Motor neuron (in vitro differentiated cells): ENCODE results near the gene SLC28A3. TPM values are rescaled to one million over a fixed set of nuclear protein-coding genes. Genes with fewer than 3 reads are reported as not detected.

Source experiments
- ATAC-seq, 8 experiments: fragments of 200-7000 bp; cut with Tn5 transposase; replicated peaks in 6 of 8; 2 replicates each; pipeline ENCODE4 v1.8.0; 2021; ENCODE audit warnings: mild to moderate bottlenecking in 8 of 8, moderate library complexity in 8 of 8
- H3K27ac ChIP-seq, 2 donors: fragments of 250-450 bp; sonication (Bioruptor Pico); 2 replicates each; pipeline ENCODE4 v1.9.0; 2021; ENCODE audit warnings: antibody characterized with exemption in 2 of 2, mild to moderate bottlenecking in 2 of 2, moderate library complexity in 1 of 2
- H3K4me1 ChIP-seq, 2 donors: fragments of 250-450 bp; sonication (Bioruptor Pico); replicated peaks in 1 of 2; 2 replicates each; pipeline ENCODE4 v1.6.1; 2021; ENCODE audit warnings: antibody characterized with exemption in 2 of 2, mild to moderate bottlenecking in 2 of 2, moderate library complexity in 1 of 2
- H3K4me3 ChIP-seq, 5 donors: fragments of 250-450 bp; sonication (Bioruptor Pico); 2 replicates each; pipeline ENCODE4 v1.9.0; 2021; ENCODE audit warnings: antibody characterized with exemption in 5 of 5, mild to moderate bottlenecking in 5 of 5, moderate library complexity in 4 of 5
- whole genome bisulfite sequencing, 10 experiments: fragments of 450-650 bp; shearing (Covaris generic); methylation state at CpG; one replicate each; pipeline ENCODE4 v1.0.0; 2022; 5-methylcytosine and 5-hydroxymethylcytosine counted together
- in situ Hi-C, 9 experiments: fragments of 400-800 bp; cut with MboI; loops; one replicate each; pipeline ENCODE4 v1.15.0; 2021; ENCODE audit warnings: low sequenced_read_pairs in 9 of 9, low pct_unique_long_range_greater_than_20kb in 2 of 9; ENCODE audit not compliant: unreplicated experiment in 9 of 9
- total RNA-seq, 8 experiments: library from RNA; unstranded; fragments of 300-600 nt; gene quantifications; 2 replicates each; pipeline versions ENCODE4 v1.2.3 to v1.2.4, GENCODE V29; 2022

SLC28A3 gene
- total RNA-seq, 8 experiments from 2014 or later: 0.04 to 0.31 (median 0.09) TPM; not detected in 3

- ATAC-seq: peak in 6 of 8 experiments; percentile 32 to 84 (median 56)
- no peaks in the 10 kb centered on the region for H3K4me1 ChIP-seq
- in situ Hi-C loops: loop anchor here in 1 of 9 experiments (25.0 kb wide), 1 partner anchor 378 kb away; no protein-coding TSS in a partner anchor
- no peak overlapping the region for H3K27ac ChIP-seq
- no peak overlapping the region for H3K4me3 ChIP-seq
- WGBS, 10 experiments: 0 to 34% (median 13%) methylated on average over 3 to 8 of the region's 8 CpGs; no CpG with 5 or more reads in 2 of the 10 experiments
Observed at GRCh38 chr9:84315278-84315877, 25.2 kb downstream of the SLC28A3 start.

- WGBS, 10 experiments: 0 to 94% (median 67%) methylated on average over 1 to 2 of the region's 2 CpGs; no CpG with 5 or more reads in 2 of the 10 experiments
- Histone ChIP-seq H3K4me3 (no peak overlapping the region), H3K27ac (no peak overlapping the region), H3K4me1 (no peaks in the 10 kb centered on the region)
- in situ Hi-C loops: loop anchor here in 1 of 9 experiments (25.0 kb wide), 1 partner anchor 377 kb away; no protein-coding TSS in a partner anchor
- ATAC-seq: no peak
Observed at GRCh38 chr9:84314306-84314705, 26.3 kb downstream of the SLC28A3 start.

- Histone ChIP-seq H3K4me1 (no peaks in the 10 kb centered on the region), H3K27ac (no peak overlapping the region), H3K4me3 (no peak overlapping the region)
- 61 to 100% (median 90%) methylated on average over 1 to 2 of the region's 2 CpGs; no CpG with 5 or more reads in 2 of the 10 experiments for WGBS, 10 experiments
- no peak for ATAC-seq
- in situ Hi-C loops: loop anchor here in 1 of 9 experiments (25.0 kb wide), 1 partner anchor 374 kb away; no protein-coding TSS in a partner anchor
Observed at GRCh38 chr9:84310883-84311282, 29.7 kb downstream of the SLC28A3 start.

GRCh38 chr9:84305497-84306131 lies 34.9 kb downstream of the SLC28A3 start:
- H3K27ac ChIP-seq: no peak overlapping the region
- in situ Hi-C loops: loop anchor here in 1 of 9 experiments (25.0 kb wide), 1 partner anchor 368 kb away; no protein-coding TSS in a partner anchor
- 20 to 80% (median 60%) methylated on average over 1 to 3 of the region's 5 CpGs; no CpG with 5 or more reads in 1 of the 10 experiments for WGBS, 10 experiments
- no peaks in the 10 kb centered on the region for H3K4me1 ChIP-seq
- peak in 2 of 8 experiments; percentile 77 to 90 for ATAC-seq
- no peak overlapping the region for H3K4me3 ChIP-seq

GRCh38 chr9:84304166-84304565 lies 36.4 kb downstream of the SLC28A3 start:
- no peak overlapping the region for H3K4me3 ChIP-seq
- no peak overlapping the region for H3K27ac ChIP-seq
- WGBS, 10 experiments: 0 to 100% (median 83%) methylated on average over 1 of the region's 1 CpG; no CpG with 5 or more reads in 1 of the 10 experiments
- in situ Hi-C loops: loop anchor here in 1 of 9 experiments (25.0 kb wide), 1 partner anchor 367 kb away; no protein-coding TSS in a partner anchor
- H3K4me1 ChIP-seq: no peaks in the 10 kb centered on the region
- peak in 1 of 8 experiments; percentile 38 for ATAC-seq

GRCh38 chr9:84303061-84303460 lies 37.5 kb downstream of the SLC28A3 start:
- in situ Hi-C loops: loop anchor here in 1 of 9 experiments (25.0 kb wide), 1 partner anchor 366 kb away; no protein-coding TSS in a partner anchor
- Histone ChIP-seq H3K4me3 (no peak overlapping the region), H3K27ac (no peak overlapping the region), H3K4me1 (no peaks in the 10 kb centered on the region)
- 60 to 100% (median 100%) methylated on average over 1 to 4 of the region's 4 CpGs; no CpG with 5 or more reads in 4 of the 10 experiments for WGBS, 10 experiments
- no peak for ATAC-seq

GRCh38 chr9:84301851-84302250 lies 38.7 kb downstream of the SLC28A3 start:
- 17 to 97% (median 84%) methylated on average over 1 to 3 of the region's 3 CpGs for WGBS, 10 experiments
- in situ Hi-C loops: loop anchor here in 1 of 9 experiments (25.0 kb wide), 1 partner anchor 365 kb away; no protein-coding TSS in a partner anchor
- Histone ChIP-seq H3K27ac (no peak overlapping the region), H3K4me1 (no peaks in the 10 kb centered on the region), H3K4me3 (no peak overlapping the region)
- ATAC-seq: peak in 1 of 8 experiments; percentile 32

- Histone ChIP-seq H3K27ac (no peak overlapping the region), H3K4me3 (no peak overlapping the region), H3K4me1 (no peaks in the 10 kb centered on the region)
- in situ Hi-C loops: loop anchor here in 1 of 9 experiments (25.0 kb wide), 1 partner anchor 363 kb away; no protein-coding TSS in a partner anchor
- ATAC-seq: no peak
- WGBS, 10 experiments: 71 to 100% (median 73%) methylated on average over 1 to 4 of the region's 5 CpGs; no CpG with 5 or more reads in 6 of the 10 experiments
Observed at GRCh38 chr9:84300271-84300670, 40.3 kb downstream of the SLC28A3 start.

- WGBS, 10 experiments: 40 to 100% (median 85%) methylated on average over 2 to 4 of the region's 4 CpGs
Observed at GRCh38 chr9:84297162-84297821, 43.3 kb downstream of the SLC28A3 start.

GRCh38 chr9:84296146-84296843 lies 44.3 kb downstream of the SLC28A3 start:
- 33 to 80% (median 57%) methylated on average over 1 to 6 of the region's 7 CpGs for WGBS, 10 experiments
- H3K4me1 ChIP-seq: no peaks in the 10 kb centered on the region
- in situ Hi-C loops: no loop called here
- H3K4me3 ChIP-seq: no peak overlapping the region
- peak in 2 of 8 experiments; percentile 79 to 86 for ATAC-seq
- no peak overlapping the region for H3K27ac ChIP-seq

More at GRCh38 chr9:84297162-84297821, 43.3 kb downstream of the SLC28A3 start:
- Histone ChIP-seq H3K27ac (no peak overlapping the region), H3K4me1 (no peaks in the 10 kb centered on the region), H3K4me3 (no peak overlapping the region)
- ATAC-seq: no peak
- in situ Hi-C loops: no loop called here

GRCh38 chr9:84294241-84294950 lies 46.2 kb downstream of the SLC28A3 start:
- Histone ChIP-seq H3K27ac (no peak overlapping the region), H3K4me3 (no peak overlapping the region), H3K4me1 (no peaks in the 10 kb centered on the region)
- no peak for ATAC-seq
- in situ Hi-C loops: no loop called here
- 70 to 100% (median 91%) methylated on average over 2 to 5 of the region's 5 CpGs; no CpG with 5 or more reads in 2 of the 10 experiments for WGBS, 10 experiments
